GM23338 (cell line): ENCODE data around the gene FBXL17. TPM values are rescaled to one million over a fixed set of nuclear protein-coding genes. Genes with fewer than 3 reads are reported as not detected.

ENCODE experiments used
- ATAC-seq: fragments of 200-7000 bp; cut with Tn5 transposase; 3 replicates; pipeline ENCODE4 v1.9.1; 2020
- DNase-seq: peaks from one replicate; pipeline ENCODE4 v3.0.0-alpha.2; 2015; ENCODE audit warnings: low spot score
- H2AFZ ChIP-seq: fragments of 200-600 bp; sonication (generic); 2 replicates; pipeline ENCODE4 v1.8.0; 2016; ENCODE audit warnings: antibody characterized with exemption, mild to moderate bottlenecking, moderate library complexity
- H3F3A ChIP-seq: fragments of 200-600 bp; sonication (generic); replicated peaks from 2 replicates; pipeline ENCODE4 v1.8.0; 2017; ENCODE audit warnings: antibody characterized with exemption, mixed run types, low read depth
- H3K27ac ChIP-seq: fragments of 200-600 bp; sonication (generic); 2 replicates; pipeline ENCODE4 v1.6.1; 2016; ENCODE audit warnings: low read depth
- H3K27me3 ChIP-seq: fragments of 200-600 bp; sonication (generic); 2 replicates; pipeline ENCODE4 v1.8.0; 2016; ENCODE audit warnings: mild to moderate bottlenecking, mixed run types, moderate library complexity; ENCODE audit not compliant: insufficient read depth
- H3K36me3 ChIP-seq: fragments of 200-600 bp; sonication (generic); 2 replicates; pipeline ENCODE4 v1.8.0; 2016; ENCODE audit warnings: mild to moderate bottlenecking; ENCODE audit not compliant: insufficient read depth
- H3K4me1 ChIP-seq: fragments of 200-600 bp; sonication (generic); 2 replicates; pipeline ENCODE4 v1.8.0; 2016; ENCODE audit warnings: mild to moderate bottlenecking, moderate library complexity; ENCODE audit not compliant: insufficient read depth
- H3K4me2 ChIP-seq: fragments of 200-600 bp; sonication (generic); 2 replicates; pipeline ENCODE4 v1.7.1; 2017; ENCODE audit warnings: mixed run types
- H3K4me3 ChIP-seq: fragments of 200-600 bp; sonication (generic); 2 replicates; pipeline ENCODE4 v1.6.1; 2016; ENCODE audit warnings: mixed run types
- H3K79me2 ChIP-seq: fragments of 200-600 bp; sonication (generic); replicated peaks from 2 replicates; pipeline ENCODE4 v1.8.0; 2017; ENCODE audit warnings: mild to moderate bottlenecking; ENCODE audit not compliant: insufficient read depth
- H3K9me2 ChIP-seq: fragments of 200-600 bp; sonication (generic); 2 replicates; pipeline ENCODE4 v1.8.0; 2017; ENCODE audit not compliant: insufficient read depth
- H4K20me1 ChIP-seq: fragments of 200-600 bp; sonication (generic); replicated peaks from 2 replicates; pipeline ENCODE4 v1.8.0; 2017; ENCODE audit warnings: mild to moderate bottlenecking; ENCODE audit not compliant: insufficient read depth
- H3K27ac Mint-ChIP-seq: 2 replicates; pipeline ENCODE4 v1.8.0; 2020; ENCODE audit warnings: inconsistent platforms, mild to moderate bottlenecking, moderate library complexity, mixed read lengths
- H3K27me3 Mint-ChIP-seq: 3 replicates; pipeline ENCODE4 v1.8.0; 2022; ENCODE audit warnings: low read depth, mild to moderate bottlenecking, moderate library complexity, mixed read lengths, inconsistent platforms; ENCODE audit not compliant: insufficient read depth, poor library complexity
- H3K36me3 Mint-ChIP-seq: 3 replicates; pipeline ENCODE4 v1.8.0; 2021; ENCODE audit warnings: low read depth, mild to moderate bottlenecking, inconsistent platforms, moderate library complexity, mixed read lengths
- H3K4me1 Mint-ChIP-seq: 3 replicates; pipeline ENCODE4 v1.8.0; 2020; ENCODE audit warnings: mild to moderate bottlenecking, inconsistent platforms, mixed read lengths
- H3K4me3 Mint-ChIP-seq: 3 replicates; pipeline ENCODE4 v1.8.0; 2021; ENCODE audit warnings: moderate library complexity, mild to moderate bottlenecking, inconsistent platforms, mixed read lengths
- H3K9me3 Mint-ChIP-seq: 3 replicates; pipeline ENCODE4 v1.8.0; 2020; ENCODE audit warnings: moderate library complexity, mild to moderate bottlenecking, inconsistent platforms, mixed read lengths
- CTCF ChIP-seq, 2 experiments: fragments of 200-600 bp in 1 of 2; sonication (generic) in 1 of 2; conservative IDR thresholded peaks; 2 replicates each; pipeline versions ENCODE4 v1.5.1 to v1.6.1; 2016 to 2017; ENCODE audit warnings: antibody characterized with exemption in 2 of 2, low read depth in 2 of 2, mild to moderate bottlenecking in 2 of 2, moderate library complexity in 1 of 2
- ETS1 ChIP-seq: IDR thresholded peaks from 2 replicates; pipeline ENCODE4 v1.6.1; 2016; ENCODE audit warnings: antibody characterized with exemption
- EZH2phosphoT487 ChIP-seq: fragments of 200-600 bp; sonication (generic); IDR thresholded peaks from one replicate; pipeline ENCODE4 v1.8.1; 2018; ENCODE audit warnings: antibody characterized with exemption; ENCODE audit not compliant: unreplicated experiment
- JUNB ChIP-seq: IDR thresholded peaks from one replicate; pipeline ENCODE4 v1.6.1; 2016; ENCODE audit warnings: antibody characterized with exemption; ENCODE audit not compliant: unreplicated experiment
- STAT1 ChIP-seq: IDR thresholded peaks from one replicate; pipeline ENCODE4 v1.6.1; 2016; ENCODE audit warnings: antibody characterized with exemption; ENCODE audit not compliant: unreplicated experiment
- ZNF114 ChIP-seq: fragments of 250-450 bp; sonication (Bioruptor Pico); IDR thresholded peaks from 2 replicates; pipeline ENCODE4 v1.5.0; 2020; ENCODE audit warnings: mild to moderate bottlenecking, moderate library complexity
- ZNF331 ChIP-seq: fragments of 250-450 bp; sonication (Bioruptor Pico); IDR thresholded peaks from 2 replicates; pipeline ENCODE4 v1.5.0; 2020; ENCODE audit warnings: low read depth, mild to moderate bottlenecking, moderate library complexity
- polyA plus RNA-seq: library from polyadenylated mRNA; unstranded; fragments of >200 nt; fragmentation: Nextera tagmentation; extraction: Ambion mirVana; gene quantifications from 2 replicates; pipeline ENCODE4 v1.2.1, GENCODE V29; 2016
- total RNA-seq: library from RNA; depleted of rRNA; stranded (reverse); fragments of >200 nt; shearing (Covaris generic); gene quantifications from 2 replicates; pipeline ENCODE4 v1.2.3, GENCODE V29; 2014
- TF ChIP-seq, protein P1 (sequence below): fragments of 250-450 bp; sonication (Bioruptor Pico); IDR thresholded peaks from 2 replicates; pipeline ENCODE4 v1.5.0; 2020; ENCODE audit warnings: mild to moderate bottlenecking, moderate library complexity

FBXL17 gene
- total and polyA plus RNA-seq, 2 experiments from 2014 or later = 2.0 to 2.7 TPM

DNA sequence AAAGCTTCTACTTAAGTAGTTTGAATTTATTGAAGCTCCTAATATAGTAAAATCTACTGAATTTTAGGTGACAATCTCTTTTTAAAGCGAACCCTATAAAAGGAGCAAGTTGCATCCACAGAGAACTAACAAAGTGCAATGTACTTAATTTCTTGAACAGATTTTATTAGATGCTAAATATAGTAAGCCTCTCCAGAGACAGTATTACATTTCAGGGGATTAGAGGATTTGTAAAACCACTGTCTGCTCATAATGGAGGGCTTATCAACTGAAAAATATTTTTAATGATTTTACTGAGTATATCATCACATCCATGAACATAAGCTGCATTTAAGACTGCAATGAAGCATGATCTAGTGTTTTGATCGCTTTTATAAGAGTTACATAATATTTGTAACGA lies 481.2 kb downstream of the FBXL17 start:
- Histone ChIP-seq H3K4me1 (no peaks in the 10 kb centered on the region), H3K4me3 (no peak overlapping the region), H4K20me1 (no peaks in the 10 kb centered on the region), H3K9me2 (no peaks in the 10 kb centered on the region), H3F3A (no peaks in the 10 kb centered on the region), H3K79me2 (no peaks in the 10 kb centered on the region), H3K36me3 (no peaks in the 10 kb centered on the region), H3K4me2 (no peak overlapping the region), H3K27ac (no peak overlapping the region), H2AFZ (no peak overlapping the region), H3K27me3 (no peaks in the 10 kb centered on the region)
- TF ChIP-seq ETS1 (no peak), CTCF (conservative IDR thresholded peaks at IDR 0.05; ENCODE audit: low read depth in 2 of 2) (no peak), STAT1 (no peak), ZNF331 (CRISPR knock-in tag) (no peak), ZNF114 (no peak), JUNB (no peak), EZH2phosphoT487 (no peak)
- TF ChIP-seq, protein P1, sequence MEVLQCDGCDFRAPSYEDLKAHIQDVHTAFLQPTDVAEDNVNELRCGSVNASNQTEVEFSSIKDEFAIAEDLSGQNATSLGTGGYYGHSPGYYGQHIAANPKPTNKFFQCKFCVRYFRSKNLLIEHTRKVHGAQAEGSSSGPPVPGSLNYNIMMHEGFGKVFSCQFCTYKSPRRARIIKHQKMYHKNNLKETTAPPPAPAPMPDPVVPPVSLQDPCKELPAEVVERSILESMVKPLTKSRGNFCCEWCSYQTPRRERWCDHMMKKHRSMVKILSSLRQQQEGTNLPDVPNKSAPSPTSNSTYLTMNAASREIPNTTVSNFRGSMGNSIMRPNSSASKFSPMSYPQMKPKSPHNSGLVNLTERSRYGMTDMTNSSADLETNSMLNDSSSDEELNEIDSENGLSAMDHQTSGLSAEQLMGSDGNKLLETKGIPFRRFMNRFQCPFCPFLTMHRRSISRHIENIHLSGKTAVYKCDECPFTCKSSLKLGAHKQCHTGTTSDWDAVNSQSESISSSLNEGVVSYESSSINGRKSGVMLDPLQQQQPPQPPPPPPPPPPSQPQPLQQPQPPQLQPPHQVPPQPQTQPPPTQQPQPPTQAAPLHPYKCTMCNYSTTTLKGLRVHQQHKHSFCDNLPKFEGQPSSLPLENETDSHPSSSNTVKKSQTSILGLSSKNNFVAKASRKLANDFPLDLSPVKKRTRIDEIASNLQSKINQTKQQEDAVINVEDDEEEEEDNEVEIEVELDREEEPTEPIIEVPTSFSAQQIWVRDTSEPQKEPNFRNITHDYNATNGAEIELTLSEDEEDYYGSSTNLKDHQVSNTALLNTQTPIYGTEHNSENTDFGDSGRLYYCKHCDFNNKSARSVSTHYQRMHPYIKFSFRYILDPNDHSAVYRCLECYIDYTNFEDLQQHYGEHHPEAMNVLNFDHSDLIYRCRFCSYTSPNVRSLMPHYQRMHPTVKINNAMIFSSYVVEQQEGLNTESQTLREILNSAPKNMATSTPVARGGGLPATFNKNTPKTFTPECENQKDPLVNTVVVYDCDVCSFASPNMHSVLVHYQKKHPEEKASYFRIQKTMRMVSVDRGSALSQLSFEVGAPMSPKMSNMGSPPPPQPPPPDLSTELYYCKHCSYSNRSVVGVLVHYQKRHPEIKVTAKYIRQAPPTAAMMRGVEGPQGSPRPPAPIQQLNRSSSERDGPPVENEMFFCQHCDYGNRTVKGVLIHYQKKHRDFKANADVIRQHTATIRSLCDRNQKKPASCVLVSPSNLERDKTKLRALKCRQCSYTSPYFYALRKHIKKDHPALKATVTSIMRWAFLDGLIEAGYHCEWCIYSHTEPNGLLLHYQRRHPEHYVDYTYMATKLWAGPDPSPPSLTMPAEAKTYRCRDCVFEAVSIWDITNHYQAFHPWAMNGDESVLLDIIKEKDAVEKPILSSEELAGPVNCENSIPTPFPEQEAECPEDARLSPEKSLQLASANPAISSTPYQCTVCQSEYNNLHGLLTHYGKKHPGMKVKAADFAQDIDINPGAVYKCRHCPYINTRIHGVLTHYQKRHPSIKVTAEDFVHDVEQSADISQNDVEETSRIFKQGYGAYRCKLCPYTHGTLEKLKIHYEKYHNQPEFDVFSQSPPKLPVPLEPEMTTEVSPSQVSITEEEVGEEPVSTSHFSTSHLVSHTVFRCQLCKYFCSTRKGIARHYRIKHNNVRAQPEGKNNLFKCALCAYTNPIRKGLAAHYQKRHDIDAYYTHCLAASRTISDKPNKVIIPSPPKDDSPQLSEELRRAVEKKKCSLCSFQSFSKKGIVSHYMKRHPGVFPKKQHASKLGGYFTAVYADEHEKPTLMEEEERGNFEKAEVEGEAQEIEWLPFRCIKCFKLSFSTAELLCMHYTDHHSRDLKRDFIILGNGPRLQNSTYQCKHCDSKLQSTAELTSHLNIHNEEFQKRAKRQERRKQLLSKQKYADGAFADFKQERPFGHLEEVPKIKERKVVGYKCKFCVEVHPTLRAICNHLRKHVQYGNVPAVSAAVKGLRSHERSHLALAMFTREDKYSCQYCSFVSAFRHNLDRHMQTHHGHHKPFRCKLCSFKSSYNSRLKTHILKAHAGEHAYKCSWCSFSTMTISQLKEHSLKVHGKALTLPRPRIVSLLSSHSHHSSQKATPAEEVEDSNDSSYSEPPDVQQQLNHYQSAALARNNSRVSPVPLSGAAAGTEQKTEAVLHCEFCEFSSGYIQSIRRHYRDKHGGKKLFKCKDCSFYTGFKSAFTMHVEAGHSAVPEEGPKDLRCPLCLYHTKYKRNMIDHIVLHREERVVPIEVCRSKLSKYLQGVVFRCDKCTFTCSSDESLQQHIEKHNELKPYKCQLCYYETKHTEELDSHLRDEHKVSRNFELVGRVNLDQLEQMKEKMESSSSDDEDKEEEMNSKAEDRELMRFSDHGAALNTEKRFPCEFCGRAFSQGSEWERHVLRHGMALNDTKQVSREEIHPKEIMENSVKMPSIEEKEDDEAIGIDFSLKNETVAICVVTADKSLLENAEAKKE (CRISPR knock-in tag) = no peak
- DNase-seq (no peak), ATAC-seq (no peak)
- peaks cover 1% of the 10 kb centered on the region for H3K27me3 Mint-ChIP-seq
- no peak overlapping the region for H3K27ac Mint-ChIP-seq
- no peaks in the 10 kb centered on the region for H3K9me3 Mint-ChIP-seq
- H3K4me1 Mint-ChIP-seq = no peaks in the 10 kb centered on the region
- no peaks in the 10 kb centered on the region for H3K36me3 Mint-ChIP-seq
- no peak overlapping the region for H3K4me3 Mint-ChIP-seq
